NCI-H69 (cell line): Measurements from ENCODE around the gene EPS8L3.
"Not testable (repeated sequence)": the region's sequence is repeated elsewhere in the genome, so short reads cannot be mapped to it uniquely, and the experiment has no call there.

Source experiments
- DNase-seq: peaks from one replicate; lab custom pipeline; 2025; lab: John Stamatoyannopoulos, UW

EPS8L3 gene

DNA sequence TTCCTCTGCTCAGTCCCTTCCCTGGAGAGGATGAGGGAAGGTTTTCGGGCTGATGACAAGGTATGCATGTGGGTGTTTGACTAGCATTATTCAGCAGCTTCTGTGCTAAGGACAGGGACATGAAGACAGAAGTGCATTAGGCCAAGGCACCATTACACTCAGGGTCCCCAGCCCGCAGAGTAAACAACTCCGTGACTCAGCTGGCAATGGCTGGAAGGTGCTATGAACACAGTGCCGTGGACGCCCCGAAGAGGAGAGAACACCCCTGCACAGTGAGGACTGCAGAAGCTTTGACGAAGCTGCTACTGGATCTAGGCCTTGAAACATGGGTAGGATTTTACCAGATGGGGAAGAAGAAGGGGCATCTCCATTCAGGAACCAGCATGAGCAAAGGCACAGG is 13.7 kb upstream of the EPS8L3 start:
- no peak for DNase-seq

DNA sequence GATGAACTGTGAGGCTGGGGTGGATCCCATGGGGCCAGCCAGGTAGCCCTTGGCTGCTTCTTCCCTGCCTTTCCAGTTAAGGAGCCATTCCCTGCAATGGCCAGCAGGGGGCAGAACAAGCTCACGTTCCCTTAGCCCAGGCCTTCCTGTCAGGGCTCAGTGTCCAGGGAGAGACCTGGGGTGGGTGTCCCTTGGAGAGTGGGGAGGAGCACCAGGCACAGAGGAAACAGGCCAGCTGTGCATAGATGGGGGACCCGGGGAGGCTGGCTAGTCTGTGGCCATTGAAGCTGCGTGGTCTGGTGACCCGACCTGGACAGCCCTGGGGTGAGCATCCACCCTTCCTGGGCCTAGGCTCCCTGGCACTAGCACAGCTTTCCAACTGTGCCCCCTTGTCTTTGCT is 13.2 kb upstream of the EPS8L3 start:
- peak; percentile 77 for DNase-seq

DNA sequence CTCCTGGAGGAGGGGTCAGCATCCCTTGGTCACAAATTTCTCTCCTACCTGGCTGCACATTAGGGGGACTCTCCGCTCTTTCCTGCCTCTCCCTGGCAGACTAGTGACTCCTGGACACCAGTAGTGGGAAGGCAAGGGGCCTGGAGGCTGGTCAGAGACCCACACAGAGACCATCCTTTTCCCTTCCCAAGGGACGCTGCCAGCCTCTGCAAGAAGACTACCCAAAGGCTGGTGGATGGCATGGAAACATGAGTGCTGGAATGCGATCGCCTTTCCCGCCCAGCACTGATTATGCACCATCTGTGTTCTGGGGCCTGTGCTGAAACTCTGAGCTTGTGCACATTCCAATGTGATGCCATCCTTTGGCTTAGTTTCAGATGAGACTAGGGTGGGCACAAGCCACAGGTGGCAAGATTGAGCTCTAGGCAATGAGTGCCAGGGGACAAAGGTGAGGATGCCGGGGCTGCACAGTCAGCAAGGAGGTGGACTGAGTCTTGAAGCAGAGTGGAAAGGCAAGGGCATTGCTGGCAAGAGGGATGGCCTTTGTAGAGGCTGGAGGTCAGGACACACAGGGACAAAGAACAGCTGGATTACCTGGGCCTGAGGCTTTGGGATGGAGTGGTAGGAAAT is 12.6 kb upstream of the EPS8L3 start:
- DNase-seq, result no peak

DNA sequence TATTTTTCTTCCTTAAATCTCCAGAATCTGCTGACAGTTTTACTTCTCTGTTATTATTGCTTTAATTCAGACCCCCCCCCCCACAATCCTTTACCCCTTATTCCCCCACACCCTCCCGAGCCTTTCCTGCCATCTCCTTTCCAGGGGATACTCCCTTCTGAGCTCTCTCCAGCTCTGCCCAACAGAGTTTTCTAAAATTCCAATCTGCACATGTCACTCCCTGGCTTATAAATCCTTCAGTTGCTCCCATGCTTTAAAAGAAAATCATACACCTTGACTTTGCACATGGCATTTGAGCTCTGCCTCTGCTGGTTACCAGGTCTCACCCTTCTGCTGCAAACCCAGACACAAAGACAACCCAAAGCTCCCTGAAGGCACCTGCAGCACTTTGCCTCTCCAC is 11.7 kb upstream of the EPS8L3 start:
- DNase-seq, result no peak

DNA sequence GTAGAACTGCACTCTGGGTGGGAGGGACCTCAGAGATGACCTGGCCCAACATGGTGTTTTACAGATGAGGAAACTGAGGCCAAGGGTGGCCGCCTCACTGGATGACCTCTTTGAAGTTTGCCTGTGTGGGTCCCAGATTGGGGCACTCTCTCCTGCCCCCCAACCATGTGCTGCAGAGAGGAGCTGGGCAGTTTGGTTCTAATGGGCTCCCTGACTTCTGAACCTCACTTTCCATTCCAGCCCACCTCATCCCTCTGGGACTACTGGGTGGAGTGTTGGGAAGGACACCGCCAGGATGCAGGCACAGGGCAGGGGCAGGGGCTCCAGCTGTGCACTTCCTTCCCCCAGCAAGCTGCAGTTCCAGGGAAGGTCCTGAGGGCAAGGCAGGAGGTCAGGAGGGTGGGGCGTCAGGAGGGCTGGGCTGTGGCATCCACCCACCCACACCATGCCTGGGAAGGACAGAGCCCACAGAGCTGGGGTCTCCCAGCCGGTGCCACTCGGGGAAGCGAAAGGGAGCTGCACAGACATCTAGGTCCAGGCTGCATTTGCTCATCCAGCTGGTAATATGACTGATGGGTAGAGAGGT is 10.3 kb upstream of the EPS8L3 start:
- no peak for DNase-seq

GRCh38 chr1:109773203-109773899 is 9.6 kb upstream of the EPS8L3 start:
- DNase-seq, result peak; percentile 81

DNA sequence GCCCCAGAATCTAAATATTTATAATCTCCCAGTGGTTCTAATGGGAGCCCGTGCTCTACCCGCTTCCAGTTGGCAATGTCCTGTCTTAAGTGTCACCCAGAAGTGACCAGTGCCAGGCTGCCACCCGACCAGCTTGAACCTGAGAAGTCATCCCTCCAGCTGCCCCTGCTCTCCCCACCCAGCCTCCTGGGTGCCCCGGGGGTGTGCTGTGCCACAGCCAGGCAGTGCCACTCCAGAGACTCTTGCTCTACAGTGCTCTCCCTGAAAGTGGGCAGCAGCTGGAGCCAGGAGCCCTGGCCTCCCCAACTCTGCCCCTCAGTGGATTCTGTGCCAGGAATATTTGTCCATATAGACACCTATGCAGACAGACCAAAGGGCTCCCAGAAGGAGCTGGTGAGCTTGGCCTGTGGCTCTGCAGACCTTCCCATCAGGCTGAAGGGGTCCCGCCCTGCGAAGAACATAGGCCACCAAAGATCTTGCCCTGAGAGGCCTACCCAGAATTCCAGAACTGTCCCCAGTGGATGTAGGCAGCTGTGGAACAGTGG is 9.0 kb upstream of the EPS8L3 start:
- DNase-seq, result no peak

GRCh38 chr1:109771712-109772657 is 8.3 kb upstream of the EPS8L3 start:
- no peak for DNase-seq

GRCh38 chr1:109770331-109771095 is 6.8 kb upstream of the EPS8L3 start:
- DNase-seq, result no peak

GRCh38 chr1:109769330-109770078 is 5.8 kb upstream of the EPS8L3 start:
- DNase-seq, result no peak

GRCh38 chr1:109768820-109769219 is 5.1 kb upstream of the EPS8L3 start:
- no peak for DNase-seq

DNA sequence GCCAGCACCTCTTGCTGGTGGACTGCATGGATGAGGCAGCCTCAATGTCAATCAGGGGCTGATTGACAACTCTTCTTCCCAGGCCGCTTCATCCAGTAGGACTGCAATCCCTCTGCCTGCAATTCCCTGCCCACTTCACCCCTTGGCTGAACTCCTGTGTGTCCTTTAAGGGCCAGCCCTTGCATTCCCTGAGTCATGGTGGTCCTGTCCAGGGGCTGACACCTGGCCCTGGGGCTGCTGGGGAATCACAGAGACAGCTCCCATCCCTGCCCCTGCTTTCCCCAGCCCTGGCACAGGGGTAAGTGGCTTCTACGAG is 4.6 kb upstream of the EPS8L3 start:
- no peak for DNase-seq

GRCh38 chr1:109767637-109768334 is 4.1 kb upstream of the EPS8L3 start:
- DNase-seq, result no peak

DNA sequence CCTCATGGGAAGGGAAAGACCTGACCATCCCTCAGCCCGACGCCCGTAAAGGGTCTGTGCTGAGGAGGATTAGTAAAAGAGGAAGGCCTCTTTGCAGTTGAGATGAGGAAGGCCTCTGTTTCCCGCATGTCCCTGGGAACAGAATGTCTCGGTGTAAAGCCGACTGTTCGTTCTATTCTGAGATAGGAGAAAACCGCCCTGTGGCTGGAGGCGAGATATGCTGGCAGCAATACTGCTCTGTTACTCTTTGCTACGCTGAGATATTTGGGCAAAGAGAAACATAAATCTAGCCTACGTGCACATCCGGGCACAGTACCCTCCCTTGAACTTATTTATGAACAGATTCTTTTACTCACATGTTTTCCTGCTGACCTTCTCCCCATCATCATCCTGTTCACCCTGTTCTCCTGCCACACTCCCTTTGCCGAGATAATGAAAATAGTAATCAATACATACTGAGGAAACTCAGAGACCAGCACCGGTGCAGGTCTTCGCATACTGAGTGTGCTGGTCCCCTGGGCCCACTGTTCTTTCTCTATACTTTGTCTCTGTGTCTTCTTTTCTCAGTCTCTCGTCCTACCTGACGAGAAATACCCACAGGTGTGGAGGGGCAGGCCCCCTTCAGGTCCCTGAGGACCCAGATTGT is 3.4 kb upstream of the EPS8L3 start:
- not testable (repeated sequence) for DNase-seq

- no peak for DNase-seq
Observed at GRCh38 chr1:109765896-109766615, 2.3 kb upstream of the EPS8L3 start.

- DNase-seq, result no peak
Observed at GRCh38 chr1:109765483-109765815, 1.7 kb upstream of the EPS8L3 start.

GRCh38 chr1:109764561-109765482 is 1.1 kb upstream of the EPS8L3 start:
- no peak for DNase-seq
